Femur (tissue), 1 donor: Measurements from ENCODE around the gene KCNAB1.
A peak's percentile ranks its signal among the peaks of the same experiment; 100 is the strongest.

Experiments
- DNase-seq: peaks from one replicate; pipeline ENCODE4 v3.0.0-alpha.2; 2017

KCNAB1 gene

GRCh38 chr3:156332304-156332703 lies 211.9 kb downstream of the KCNAB1 start:
- peak; percentile 22 for DNase-seq

GRCh38 chr3:156334841-156335545 lies 214.6 kb downstream of the KCNAB1 start:
- no peak for DNase-seq

DNA sequence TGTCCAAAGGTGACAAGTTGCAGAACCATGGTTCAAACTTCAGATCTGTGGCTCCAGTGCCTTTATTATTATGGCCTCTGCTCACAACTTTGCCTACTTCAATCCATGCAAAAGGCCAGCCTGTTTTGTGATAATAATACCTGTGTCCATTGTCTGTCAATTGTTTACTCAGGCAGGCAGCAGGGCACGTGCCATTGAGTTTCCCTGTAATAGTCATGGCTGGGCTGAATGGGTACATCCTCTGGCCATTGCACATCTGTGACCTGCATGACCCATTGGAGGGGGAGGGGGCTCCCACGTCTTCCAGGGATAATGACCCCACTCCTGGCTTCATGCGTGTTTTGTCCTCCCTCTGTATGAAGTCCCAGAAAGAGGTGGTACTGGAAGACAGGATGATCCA lies 219.1 kb downstream of the KCNAB1 start:
- no peak for DNase-seq

- no peak for DNase-seq
These were observed 221.0 kb downstream of the KCNAB1 start for GRCh38 chr3:156341332-156341731.

- no peak for DNase-seq
These were observed 221.5 kb downstream of the KCNAB1 start for GRCh38 chr3:156341831-156342416.

DNA sequence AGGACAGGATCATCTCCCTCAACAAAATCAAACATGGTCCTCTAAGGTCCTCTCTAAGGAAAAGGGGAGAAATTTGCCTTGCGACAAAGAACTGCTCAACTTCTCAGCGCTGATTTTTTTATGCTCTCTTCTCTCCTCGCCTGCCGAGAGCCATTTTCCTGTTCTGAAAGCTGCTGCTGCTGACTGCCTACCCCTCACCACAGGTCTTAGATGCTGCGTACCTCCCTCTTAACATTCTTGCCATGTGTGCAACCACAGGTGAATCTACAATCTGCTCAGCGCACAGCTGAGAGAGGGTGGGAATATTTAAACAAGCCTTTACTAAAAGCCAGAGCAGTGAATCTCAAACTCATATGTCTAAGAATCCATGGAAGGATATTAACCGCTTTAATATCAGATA lies 223.8 kb downstream of the KCNAB1 start:
- no peak for DNase-seq

DNA sequence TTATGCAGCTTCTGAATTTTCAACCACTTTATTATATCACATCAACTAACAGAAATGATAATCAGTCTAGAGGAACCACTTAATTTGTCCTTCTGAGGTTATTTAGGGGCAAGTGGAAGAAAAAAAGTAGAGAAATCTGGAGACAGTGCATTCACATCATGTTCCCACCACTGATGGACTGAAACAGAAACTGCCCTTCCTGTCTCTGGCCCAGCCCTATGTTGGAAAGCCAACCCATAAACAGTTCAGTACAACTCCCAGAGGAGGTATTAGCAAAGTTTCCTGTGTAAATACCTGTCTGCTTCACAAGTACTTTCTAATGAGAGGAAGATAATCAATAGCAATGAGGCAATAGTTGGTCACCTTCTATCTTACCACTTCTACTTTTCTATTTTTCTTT lies 228.7 kb downstream of the KCNAB1 start:
- no peak for DNase-seq

DNA sequence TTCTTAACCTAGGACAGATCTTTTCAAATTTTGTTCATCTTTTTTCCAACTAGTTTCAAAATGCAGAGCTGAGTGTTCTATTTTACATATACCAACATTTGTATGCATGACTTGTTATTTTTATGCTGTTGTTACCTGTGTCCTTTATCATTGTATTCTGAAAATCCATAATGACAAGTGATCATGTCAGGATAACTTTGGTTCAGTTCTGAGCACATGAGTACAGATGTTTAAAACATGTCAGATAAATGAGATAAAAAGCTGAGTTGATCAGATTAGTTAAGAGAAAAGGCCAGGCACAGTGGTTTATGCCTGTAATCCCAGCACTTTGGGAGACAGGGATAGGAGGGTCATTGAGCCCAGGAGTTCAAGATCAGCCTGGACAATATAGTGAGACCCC lies 229.6 kb downstream of the KCNAB1 start:
- no peak for DNase-seq

DNA sequence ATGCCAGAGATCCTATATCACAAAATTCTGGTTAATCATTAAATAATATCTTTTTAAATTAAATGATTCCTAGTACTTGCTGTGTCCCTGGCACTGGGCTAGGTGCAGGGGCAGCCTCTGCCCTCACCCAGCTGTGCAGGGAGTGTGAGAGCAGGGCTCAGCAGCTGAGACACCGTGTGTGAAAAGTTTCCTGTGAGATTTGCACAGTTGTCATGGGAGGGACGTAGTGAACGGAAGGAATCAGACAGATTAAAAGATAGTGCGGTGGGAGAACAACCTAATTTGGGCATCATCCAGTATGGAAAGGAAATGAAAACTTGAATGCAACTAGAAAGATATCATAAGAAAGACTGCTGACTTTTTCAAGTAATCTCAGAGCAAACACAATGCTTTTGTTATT lies 230.4 kb downstream of the KCNAB1 start:
- DNase-seq = no peak

DNA sequence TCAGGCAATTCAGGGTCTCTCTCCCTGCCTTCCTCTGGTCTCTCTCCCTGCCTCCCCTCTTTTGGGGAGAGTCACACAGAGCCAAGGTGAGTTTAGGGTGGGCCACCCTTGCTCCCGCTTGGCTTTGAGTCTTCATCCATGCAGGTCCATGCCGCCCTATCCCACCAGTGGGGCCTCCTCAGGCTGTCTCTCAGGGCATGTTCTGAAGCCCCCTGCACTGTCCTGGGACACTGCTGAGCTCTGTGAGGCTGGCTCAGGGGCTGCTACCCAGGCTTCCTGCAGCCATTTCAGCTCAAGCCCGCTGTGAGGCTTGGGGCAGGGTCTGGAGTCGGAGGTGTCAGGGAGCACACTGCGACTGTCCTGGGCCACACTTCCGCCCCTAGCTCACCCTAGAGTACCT lies 231.4 kb downstream of the KCNAB1 start:
- no peak for DNase-seq

- DNase-seq = no peak
These were observed 232.3 kb downstream of the KCNAB1 start for GRCh38 chr3:156352728-156353127.

DNA sequence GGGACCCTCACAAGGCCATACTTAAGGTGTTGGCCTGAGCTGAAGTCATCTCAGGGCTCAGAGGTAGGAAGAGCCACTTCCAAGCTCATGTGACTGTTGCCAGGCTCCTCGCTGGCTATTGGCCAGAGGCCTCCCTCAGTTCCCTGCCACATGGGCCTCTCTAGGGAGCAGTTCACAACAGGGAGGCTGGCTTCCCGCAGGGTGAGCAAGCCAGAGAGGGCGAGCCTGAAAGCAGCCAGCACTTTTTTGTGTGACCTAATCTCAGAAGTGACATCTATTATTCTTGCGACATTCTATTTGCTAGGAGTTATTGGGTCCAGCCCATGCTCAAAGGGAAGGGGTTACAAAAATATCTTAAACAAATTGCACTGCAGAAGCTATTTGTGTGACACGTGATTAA lies 233.2 kb downstream of the KCNAB1 start:
- DNase-seq = no peak

DNA sequence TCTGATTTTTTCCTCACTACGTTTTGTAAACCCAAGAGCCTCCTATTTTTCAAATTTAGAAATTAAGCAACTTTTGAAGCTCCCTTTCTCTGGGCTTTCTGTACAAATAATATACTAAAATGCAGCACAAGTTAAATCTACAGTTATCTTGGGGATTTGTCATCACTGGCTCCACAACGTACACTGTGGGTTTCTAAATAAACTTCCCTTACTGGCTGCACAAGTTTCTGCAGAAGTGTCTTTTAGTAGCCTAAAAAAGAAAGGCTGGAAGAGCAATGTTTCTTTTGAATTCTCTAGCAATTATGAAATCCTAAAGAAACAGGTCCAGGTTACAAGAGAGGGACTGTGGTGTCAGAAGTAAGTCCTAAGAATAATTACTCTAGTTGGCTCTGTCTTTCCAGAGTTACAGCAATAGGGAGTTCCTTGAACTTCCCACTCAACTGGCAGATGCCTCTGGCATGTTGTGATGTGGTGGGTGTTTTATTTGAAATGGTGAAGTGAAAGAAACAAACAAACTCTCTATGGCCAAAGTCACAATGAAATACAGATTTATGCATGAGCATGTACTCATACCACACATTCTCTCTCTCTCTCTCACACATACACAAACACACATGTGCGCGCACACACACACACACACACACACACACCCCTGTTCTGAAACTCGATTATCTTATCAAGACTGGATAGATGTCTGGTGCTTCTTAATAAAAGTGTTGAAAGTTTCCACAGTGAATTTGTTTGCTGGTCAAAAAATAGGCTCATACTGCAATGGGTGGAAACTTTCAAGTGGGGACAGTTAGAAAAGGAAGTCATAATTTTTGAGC lies 236.4 kb downstream of the KCNAB1 start:
- no peak for DNase-seq

GRCh38 chr3:156358232-156358631 lies 237.9 kb downstream of the KCNAB1 start:
- DNase-seq = no peak

DNA sequence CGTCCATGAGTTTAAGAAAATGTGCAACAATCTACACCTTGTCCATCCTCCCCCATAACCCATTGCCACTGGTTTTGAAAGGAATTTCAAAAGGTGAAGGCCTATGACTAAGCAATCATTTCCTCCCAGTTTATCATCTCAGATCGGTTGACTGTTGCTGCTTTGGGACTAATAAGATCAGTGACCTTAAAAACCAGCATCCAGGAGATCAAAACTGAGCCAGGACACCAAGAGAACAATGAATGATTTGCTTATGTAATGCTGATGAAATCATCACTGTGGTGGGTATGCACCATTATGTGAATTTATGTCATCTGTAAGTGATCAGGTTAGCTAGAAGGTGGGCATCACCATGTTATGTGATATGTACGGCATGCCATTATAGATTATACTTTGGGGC lies 239.0 kb downstream of the KCNAB1 start:
- no peak for DNase-seq

- DNase-seq = no peak
These were observed 239.7 kb downstream of the KCNAB1 start for GRCh38 chr3:156360083-156360482.

GRCh38 chr3:156360963-156361362 lies 240.6 kb downstream of the KCNAB1 start:
- DNase-seq = no peak

DNA sequence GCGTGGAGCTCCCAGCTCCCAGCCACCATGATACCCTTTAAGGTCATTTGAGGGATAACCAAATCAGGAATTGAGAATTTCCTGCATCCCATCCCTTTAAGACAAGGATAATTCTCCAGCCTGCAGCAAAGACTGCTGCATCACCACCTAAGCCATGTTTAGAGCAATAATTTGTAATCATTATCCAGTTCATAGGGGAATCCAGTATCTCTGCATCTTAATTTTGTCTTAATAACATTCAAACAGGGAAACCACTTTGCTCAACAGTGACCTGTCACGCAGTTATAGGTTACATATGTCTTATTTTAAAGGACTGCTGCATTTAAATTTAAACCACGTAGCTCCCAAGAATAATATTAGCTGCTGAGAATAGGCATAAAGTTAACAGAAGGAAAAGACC lies 246.2 kb downstream of the KCNAB1 start:
- DNase-seq = no peak

GRCh38 chr3:156368189-156368588 lies 247.8 kb downstream of the KCNAB1 start:
- no peak for DNase-seq

DNA sequence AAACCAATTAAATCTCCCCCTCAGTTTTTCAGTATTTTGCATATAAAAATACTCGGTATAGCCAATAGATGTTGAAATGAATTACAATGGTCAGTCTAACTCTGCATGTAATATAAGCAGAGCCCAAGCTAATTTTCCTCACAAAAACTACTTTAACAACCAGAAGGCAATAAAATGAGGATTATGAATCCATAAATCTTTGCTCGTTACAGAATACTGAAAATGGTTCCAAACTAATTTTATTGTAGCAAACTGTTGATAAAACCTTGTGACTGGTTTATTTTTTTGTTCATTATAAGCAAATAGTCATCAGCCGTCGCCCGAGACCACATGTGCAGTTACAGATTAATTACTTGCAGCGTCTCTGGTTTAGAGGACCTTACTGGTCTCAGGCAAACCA lies 251.3 kb downstream of the KCNAB1 start:
- DNase-seq = no peak

DNA sequence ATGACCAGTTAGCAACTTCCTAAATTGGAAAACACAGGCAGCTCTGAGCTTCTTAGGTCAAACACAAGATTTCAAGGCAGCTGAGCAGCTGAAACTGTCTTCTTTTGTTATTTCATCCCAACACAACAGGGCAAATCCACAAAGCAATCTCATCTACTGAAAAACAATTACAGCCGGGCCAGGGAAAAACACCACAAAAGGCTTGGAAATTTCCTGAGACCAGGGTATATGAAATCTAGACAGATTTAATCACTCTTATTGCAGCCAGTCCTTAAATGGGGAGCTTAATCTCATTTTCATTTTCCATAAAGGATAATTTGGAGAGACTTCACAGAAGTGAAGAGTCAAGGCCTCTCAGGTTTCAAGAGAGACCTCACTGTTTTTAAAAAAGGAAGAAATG lies 252.7 kb downstream of the KCNAB1 start:
- DNase-seq = no peak

GRCh38 chr3:156373654-156374053 lies 253.3 kb downstream of the KCNAB1 start:
- DNase-seq = no peak

DNA sequence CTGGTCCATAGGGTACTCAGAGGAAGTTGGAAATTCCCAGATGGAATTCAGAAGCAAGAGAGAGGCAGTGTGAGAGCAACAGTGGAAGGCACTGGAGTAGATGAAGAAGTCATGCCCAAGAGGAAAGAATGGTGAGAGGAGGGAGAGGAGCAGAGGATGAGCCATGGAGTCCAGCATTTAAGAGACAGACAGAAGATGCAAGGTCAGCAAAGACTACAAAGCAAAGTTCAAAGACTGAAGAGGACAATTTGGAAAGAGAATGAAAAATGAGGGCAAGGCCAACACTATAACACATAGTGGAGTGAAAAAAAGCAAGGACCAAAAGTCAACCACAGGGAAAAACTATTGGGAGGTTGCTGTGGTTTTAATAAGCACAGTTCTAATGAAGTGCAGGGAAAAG lies 255.8 kb downstream of the KCNAB1 start:
- no peak for DNase-seq

GRCh38 chr3:156377266-156377665 lies 256.9 kb downstream of the KCNAB1 start:
- DNase-seq = no peak
